Type B pancreatic cell (in vitro differentiated cells): ENCODE data around the gene SYT5. TPM values are rescaled to one million over a fixed set of nuclear protein-coding genes. Genes with fewer than 3 reads are reported as not detected.

Experiments
- DNase-seq: peaks from one replicate; pipeline ENCODE4 v3.0.0; 2021; ENCODE audit warnings: mixed read lengths; ENCODE audit not compliant: unreplicated experiment; ENCODE audit errors: extremely low spot score
- H3K27ac Mint-ChIP-seq: 2 replicates; pipeline ENCODE4 v1.8.0; 2021; ENCODE audit warnings: mild to moderate bottlenecking, mixed read lengths
- H3K27me3 Mint-ChIP-seq: 2 replicates; pipeline ENCODE4 v1.8.0; 2021; ENCODE audit warnings: mixed read lengths
- H3K36me3 Mint-ChIP-seq: 2 replicates; pipeline ENCODE4 v1.8.0; 2021; ENCODE audit warnings: mixed read lengths
- H3K4me1 Mint-ChIP-seq: one replicate; pipeline ENCODE4 v1.8.0; 2021; ENCODE audit warnings: mixed read lengths; ENCODE audit not compliant: unreplicated experiment
- H3K4me3 Mint-ChIP-seq: 2 replicates; pipeline ENCODE4 v1.8.0; 2021; ENCODE audit warnings: mild to moderate bottlenecking, mixed read lengths
- H3K9me3 Mint-ChIP-seq: 2 replicates; pipeline ENCODE4 v1.8.0; 2021; ENCODE audit warnings: mixed read lengths
- CTCF ChIP-seq: fragments of 200-600 bp; sonication (generic); conservative IDR thresholded peaks from 2 replicates; pipeline ENCODE4 v1.5.0; 2021; ENCODE audit warnings: antibody characterized with exemption, mild to moderate bottlenecking
- total RNA-seq: library from RNA; stranded (reverse); gene quantifications from 2 replicates; pipeline ENCODE4 v1.2.1, GENCODE V29; 2021; ENCODE audit warnings: low replicate concordance

SYT5 gene
- total RNA-seq, 1 donor from 2014 or later = 5.0 TPM

- Mint-ChIP-seq H3K9me3 (no peaks in the 10 kb centered on the region), H3K4me1 (peaks cover 5% of the 10 kb centered on the region), H3K27me3 (peaks cover 10% of the 10 kb centered on the region), H3K4me3 (no peak overlapping the region), H3K36me3 (no peaks in the 10 kb centered on the region), H3K27ac (no peak overlapping the region)
- DNase-seq = no peak
- no peak for TF ChIP-seq CTCF
These were observed 42.2 kb downstream of the SYT5 start for GRCh38 chr19:55137915-55138314.

- DNase-seq = no peak
- Mint-ChIP-seq H3K36me3 (no peaks in the 10 kb centered on the region), H3K4me1 (peaks cover 5% of the 10 kb centered on the region), H3K27me3 (peaks cover 14% of the 10 kb centered on the region), H3K4me3 (no peak overlapping the region), H3K9me3 (no peaks in the 10 kb centered on the region), H3K27ac (no peak overlapping the region)
- TF ChIP-seq CTCF = no peak
These were observed 43.5 kb downstream of the SYT5 start for GRCh38 chr19:55136399-55137102.

GRCh38 chr19:55134736-55135135 lies 45.4 kb downstream of the SYT5 start:
- DNase-seq = no peak
- Mint-ChIP-seq H3K4me1 (no peaks in the 10 kb centered on the region), H3K27me3 (peaks cover 17% of the 10 kb centered on the region), H3K4me3 (no peak overlapping the region), H3K36me3 (peaks cover 3% of the 10 kb centered on the region), H3K9me3 (no peaks in the 10 kb centered on the region), H3K27ac (no peak overlapping the region)
- TF ChIP-seq CTCF = no peak

- Mint-ChIP-seq H3K4me1 (no peaks in the 10 kb centered on the region), H3K27me3 (peaks cover 19% of the 10 kb centered on the region), H3K4me3 (no peak overlapping the region), H3K9me3 (no peaks in the 10 kb centered on the region), H3K27ac (peak overlapping the region; percentile 76), H3K36me3 (peaks cover 3% of the 10 kb centered on the region)
- no peak for DNase-seq
- no peak for TF ChIP-seq CTCF
These were observed 46.2 kb downstream of the SYT5 start for GRCh38 chr19:55133639-55134444.

GRCh38 chr19:55132453-55133129 lies 47.5 kb downstream of the SYT5 start:
- TF ChIP-seq CTCF = peak; percentile 35
- no peak overlapping the region for H3K4me3 Mint-ChIP-seq
- peaks cover 3% of the 10 kb centered on the region for H3K36me3 Mint-ChIP-seq
- no peak for DNase-seq
- peaks cover 29% of the 10 kb centered on the region for H3K27me3 Mint-ChIP-seq
- no peak overlapping the region for H3K27ac Mint-ChIP-seq
- no peaks in the 10 kb centered on the region for H3K4me1 Mint-ChIP-seq
- H3K9me3 Mint-ChIP-seq = no peaks in the 10 kb centered on the region
